HG02642 (cell line): Measurements from ENCODE around the gene RFX2.
A peak's percentile ranks its signal among the peaks of the same experiment; 100 is the strongest.
"Not testable (repeated sequence)": the region's sequence is repeated elsewhere in the genome, so short reads cannot be mapped to it uniquely, and the experiment has no call there.

Experiments used
- ATAC-seq: cut with Tn5 transposase; IDR thresholded peaks from one replicate; pipeline ENCODE4 v1.9.1; 2021; ENCODE audit warnings: mild to moderate bottlenecking; ENCODE audit not compliant: unreplicated experiment, poor library complexity

The RFX2 gene

DNA sequence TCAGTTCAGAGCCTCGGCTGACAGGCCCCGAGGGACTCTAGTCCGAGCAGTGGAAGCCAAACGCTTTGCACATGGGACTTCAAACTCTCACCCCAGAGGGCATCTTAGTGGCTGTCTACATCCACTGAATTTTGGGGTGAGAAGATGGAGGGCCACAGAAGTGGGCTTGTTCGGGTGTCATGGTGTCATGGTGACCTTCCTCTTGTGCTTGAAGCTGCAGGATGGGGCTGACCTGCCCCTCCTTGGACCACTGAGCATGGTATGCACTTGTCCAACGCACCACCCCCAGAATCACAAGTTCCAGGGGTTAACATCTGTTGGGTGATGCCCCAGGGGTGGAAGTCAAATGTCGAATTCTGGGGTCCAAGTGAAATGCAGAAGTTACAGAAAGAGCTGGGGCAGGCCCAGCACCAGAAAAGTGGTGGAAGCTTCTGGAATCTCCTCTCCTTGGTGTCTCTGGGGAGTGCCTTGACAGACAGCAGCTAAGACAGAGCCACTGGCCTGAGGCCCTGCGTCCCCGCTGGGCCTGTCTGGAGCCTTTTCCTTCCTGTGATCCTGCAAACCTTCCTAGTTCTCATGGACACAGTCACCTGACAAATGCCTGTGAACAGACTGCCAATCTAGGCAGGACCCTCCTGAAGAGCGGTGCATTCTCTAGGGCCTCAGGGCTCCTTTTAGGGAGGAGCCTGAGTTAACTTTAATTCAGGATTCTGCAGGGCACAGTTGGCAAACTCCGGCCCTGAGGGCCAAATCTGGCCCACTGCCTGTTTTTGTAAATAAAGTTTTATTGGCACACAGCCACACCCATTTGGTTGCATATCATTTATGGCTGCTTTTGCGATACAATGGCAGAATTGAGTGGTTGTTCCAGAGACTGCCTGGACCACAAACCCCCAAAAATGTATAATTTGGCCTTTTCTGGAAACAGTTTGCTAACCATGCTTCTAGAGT is 67.2 kb downstream of the RFX2 start:
- ATAC-seq = no peak

DNA sequence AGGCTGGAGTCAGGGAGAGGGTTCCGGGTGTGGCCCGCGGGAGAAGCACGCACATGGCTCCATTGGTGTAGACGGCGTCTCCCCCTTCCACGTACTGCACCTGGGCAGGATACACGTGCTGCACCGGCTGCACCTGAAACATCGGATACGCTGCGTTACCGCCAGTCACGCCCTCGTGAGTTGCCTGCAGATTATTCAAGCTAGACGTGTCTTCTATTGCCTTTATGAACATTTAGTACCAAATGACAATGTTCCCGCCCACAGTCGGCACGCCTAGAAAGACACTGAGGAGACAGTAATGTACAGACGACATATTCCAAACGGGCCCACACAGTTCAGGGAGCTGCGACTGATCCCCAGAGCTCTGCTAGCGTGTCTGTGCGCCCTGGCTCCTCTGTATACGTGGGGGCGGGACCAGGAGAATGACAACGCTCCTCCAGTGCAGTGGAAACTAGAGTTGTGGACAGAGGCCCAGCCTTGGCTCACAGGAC is 68.3 kb downstream of the RFX2 start:
- no peak for ATAC-seq

DNA sequence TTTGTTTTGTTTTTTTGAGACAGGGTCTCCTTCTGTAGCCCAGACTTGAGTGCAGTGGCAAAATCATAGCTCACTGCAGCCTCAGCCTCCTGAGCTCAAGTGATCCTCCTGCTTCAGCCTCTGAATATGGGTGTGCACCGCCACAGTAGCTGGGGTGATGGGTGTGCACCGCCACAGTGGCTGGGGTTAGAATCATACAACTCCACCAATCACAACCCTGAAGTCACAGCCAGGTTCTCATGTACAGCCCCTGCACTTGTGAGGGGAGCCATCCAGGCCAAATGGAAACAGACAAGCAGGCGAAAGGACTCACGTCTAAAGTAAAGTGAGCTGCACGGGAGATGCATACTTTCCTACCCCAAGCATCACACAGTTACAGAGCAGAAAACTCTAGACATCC is 69.2 kb downstream of the RFX2 start:
- no peak for ATAC-seq

DNA sequence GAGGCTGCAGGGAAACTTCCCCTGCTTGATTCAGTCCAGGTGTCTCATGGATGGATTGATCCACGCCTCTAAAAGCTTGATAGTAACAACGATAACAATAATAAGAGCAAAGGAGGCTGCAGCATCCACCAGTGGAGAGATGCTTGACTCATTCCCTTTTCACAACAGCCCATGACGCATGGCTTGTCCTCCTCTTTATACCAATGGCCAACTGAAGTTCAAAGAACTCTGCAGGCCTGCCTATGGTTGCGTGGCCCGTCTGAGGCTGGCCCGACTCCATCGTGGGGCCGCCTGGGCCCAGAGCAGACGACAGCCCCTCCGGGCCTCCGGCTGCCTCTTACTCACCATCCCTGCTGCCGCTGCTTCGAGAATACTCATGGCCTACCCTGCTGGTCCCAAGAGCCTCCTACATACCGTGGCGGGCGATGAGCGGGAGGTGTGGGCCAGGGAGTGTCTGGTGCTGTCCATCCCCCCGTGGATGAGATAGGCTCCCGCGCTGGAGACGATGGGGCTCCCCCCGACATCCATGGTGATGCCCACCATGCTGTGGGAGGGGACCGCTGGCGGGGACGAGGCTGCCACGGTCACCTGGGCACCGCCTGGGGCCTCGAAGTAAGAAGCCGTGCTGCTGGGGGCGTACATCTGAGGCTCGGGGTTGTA is 70.6 kb downstream of the RFX2 start:
- peak; percentile 16 for ATAC-seq

DNA sequence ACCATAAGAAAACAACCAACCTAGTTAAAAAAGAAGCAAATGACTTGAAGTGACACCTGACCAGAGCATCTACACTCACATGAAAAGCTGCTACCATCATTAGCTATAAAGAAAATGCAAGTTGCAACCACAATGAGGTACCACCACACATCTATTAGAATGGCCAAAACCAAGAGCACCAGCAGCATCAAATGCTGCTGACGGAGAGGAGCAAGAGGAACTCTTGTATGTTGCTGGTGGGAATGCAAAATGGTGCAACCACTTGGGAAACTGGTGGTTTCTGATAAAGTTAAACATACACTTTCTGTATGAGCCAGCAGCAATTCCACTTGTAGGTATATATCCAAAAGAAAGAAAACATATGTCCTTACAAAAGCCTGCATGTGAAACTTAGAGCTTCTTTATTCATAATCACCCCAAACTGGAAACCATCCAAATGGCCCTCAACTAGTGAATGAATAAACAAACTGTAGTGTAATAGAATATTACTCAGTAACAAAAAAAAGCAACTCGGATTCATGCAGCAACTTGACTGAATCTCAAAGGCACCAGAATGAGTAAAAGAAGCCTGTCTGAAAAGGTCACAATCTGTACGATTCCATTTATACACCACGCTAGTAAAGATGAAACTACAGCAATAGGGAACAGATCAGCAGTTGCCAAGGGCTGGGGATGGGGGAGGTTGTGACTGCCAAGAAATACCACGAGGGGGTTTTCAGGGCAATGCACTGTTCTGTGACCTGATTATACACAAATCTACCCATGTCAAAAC is 71.5 kb downstream of the RFX2 start:
- ATAC-seq = peak; percentile 62

DNA sequence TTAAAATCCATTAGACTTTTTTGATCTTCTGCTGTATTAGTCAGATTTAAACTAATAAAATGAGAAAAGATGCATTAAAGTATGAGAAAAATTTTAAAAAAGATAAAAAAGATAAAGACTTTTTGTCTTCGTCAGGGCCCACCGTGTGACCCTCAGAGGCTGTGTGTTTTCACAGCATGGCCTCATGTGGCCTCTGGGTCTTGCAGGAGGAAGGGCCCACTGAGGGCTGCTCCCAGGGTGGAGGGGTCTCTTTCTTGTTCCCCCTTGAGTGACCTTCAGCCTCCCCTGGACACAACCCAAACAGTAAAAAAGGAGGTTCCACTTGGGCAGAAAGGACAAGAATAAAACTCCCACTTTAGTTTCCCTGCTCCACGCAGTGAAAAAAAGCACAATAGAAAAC is 75.3 kb downstream of the RFX2 start:
- ATAC-seq = no peak

DNA sequence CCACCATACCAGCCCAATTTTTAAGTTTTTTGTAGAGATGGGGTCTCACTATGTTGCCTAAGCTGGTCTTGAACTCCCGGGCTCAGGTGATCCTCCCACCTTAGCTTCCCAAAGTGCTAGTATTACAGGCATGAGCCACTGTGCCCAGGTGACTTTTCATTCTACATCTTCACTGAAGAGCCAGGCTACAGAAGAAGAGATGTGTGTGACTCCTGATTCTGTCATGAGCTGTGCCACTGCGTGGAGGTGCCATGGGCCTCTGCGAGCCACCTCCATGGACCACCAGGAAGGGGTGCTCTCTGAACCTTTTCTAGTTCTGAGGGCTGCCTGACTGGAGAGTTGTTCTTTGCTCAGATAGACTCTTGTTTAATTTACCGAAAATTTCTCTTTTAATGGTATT is 75.8 kb downstream of the RFX2 start:
- no peak for ATAC-seq

DNA sequence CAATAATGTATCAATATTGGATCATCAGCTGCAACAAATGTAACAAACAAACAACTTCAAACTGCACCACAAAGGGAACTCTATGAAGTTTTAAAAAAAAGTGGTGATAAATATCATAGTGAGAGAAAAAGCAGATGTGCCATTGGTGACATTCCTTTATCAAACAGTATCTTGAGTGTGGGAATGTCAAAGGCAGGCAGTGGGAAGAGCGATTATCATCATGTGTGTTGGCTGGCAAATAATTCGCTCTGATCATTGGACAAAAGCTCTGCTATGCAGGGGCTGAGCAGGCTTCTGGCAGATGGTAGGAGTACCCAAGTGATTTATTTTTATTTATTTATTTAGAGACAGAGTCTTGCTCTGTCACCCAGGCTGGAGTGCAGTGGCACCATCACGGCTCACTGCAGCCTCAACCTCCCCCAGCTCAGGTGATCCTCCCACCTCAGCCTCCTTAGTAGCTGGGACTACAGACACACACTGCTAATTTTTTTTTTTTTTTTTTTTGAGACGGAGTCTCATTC is 76.5 kb downstream of the RFX2 start:
- no peak for ATAC-seq

DNA sequence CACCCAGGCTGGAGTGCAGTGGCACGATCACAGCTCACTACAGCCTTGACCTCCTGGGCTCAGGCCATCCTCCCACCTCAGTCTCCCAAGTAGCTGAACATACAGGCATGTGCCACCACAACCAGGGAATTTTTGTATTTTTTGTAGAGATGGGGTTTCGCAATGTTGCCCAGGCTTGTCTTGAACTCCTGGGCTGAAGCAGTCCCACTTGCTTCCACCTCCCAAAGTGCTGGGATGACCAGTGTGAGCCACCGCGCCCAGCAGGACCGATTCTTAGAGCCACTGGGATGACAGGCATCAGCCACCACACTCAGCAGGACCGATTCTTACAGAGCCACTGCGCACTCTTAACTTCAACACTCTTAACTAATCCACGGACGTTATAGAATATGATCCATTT is 77.5 kb downstream of the RFX2 start:
- ATAC-seq = no peak

DNA sequence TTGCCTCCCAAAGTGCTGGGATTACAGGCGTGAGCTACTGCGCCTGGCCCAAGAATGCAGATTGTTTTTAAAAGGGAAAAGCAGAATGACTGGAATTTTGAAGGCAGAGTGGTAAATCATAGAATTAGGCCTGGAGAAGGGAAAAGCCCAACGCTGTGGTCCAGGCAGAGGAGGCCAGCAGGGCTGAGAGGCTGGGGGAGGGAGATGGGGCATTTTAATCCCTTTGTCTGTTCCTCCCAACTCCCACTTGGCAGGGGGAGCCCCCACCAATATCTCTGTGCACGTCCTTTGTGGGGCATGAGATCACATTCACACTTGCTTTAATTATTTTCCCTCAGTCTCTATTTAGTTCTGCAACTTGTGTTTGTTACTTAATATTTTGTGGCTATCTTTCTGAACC is 77.9 kb downstream of the RFX2 start:
- ATAC-seq = no peak

DNA sequence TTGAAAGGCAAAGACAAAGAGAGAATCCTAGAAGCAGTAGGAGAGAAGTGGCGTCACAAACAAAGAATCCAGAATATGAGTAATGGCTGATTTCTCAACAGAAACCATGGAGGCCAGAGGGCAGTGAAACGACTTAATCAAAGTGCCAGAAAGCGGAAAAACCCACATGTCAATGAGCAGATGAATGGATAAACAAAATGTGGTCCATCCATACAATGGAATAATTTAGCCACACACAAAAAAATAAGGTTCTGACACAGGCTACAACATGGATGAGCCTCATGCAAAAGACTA is 80.1 kb downstream of the RFX2 start:
- ATAC-seq = no peak

DNA sequence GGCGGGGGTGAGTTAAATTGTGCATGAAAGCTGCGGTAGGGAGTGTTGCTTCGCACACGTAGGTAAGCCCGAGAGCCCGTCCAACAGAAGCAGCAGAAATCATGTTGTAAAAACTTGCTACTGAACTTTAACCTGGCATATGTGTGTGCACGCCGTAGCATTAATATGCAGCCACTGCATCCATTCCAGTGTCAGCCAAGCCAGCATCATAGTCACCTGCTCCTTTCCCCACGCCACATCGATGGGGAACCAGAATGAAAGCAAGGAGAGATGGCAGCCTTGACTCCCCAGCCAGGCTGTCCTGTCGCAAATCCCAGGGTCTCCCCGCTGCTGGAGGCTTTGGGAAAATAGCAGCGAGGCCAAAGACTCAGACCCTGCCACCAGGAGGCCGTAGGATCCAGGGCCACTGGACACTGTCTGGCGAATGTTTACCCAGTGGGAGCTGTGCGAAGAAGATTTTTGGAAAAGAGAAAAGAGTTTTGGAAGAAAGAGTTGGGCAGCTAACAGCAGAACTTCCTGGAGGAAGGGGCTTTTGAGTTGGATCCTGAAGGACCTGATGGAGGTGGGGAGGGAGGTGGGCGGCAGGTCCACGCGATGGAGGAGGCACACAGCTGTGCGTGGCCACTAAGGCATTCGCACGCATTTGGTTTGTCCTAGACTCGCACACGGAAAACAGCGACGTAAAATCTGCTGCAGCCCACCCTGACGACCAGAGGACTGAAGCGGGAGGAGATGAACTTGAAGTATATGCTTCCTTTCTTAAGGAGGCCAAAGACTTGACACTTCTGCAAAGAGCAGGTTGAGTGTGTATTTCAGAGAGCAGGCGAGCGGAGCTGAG is 83.7 kb downstream of the RFX2 start:
- ATAC-seq = no peak

DNA sequence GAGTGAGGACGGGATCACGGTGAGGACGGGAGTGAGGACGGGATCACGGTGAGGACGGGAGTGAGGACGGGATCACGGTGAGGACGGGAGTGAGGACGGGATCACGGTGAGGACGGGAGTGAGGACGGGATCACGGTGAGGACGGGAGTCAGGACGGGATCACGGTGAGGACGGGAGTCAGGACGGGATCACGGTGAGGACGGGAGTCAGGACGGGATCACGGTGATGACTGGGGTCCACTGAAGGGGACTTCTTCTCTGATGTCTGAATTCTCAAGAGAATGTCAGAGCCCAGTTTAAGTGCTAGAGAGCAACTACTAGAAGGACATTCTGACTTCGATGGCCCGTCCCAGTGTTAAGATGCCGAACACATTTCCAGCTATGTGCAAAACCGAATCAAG is 85.5 kb downstream of the RFX2 start:
- not testable (repeated sequence) for ATAC-seq

DNA sequence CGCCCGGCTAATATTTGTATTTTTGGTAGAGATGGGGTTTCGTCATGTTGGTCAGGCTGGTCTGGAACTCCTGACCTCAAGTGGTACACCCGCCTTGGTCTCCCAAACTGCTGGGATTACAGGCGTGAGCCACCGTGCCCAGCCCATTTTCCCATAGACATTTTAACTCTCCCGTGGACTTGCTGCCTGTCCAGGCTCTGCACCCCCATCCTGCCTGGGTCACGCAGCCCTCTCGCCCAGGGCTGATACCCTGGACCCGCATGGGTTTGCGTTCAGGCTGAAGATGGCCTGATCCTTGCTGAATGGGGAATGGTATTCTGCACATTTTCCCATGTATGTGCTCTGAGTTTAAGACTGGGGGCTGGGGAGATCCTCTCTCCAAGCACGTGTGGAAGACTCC is 86.4 kb downstream of the RFX2 start:
- no peak for ATAC-seq

DNA sequence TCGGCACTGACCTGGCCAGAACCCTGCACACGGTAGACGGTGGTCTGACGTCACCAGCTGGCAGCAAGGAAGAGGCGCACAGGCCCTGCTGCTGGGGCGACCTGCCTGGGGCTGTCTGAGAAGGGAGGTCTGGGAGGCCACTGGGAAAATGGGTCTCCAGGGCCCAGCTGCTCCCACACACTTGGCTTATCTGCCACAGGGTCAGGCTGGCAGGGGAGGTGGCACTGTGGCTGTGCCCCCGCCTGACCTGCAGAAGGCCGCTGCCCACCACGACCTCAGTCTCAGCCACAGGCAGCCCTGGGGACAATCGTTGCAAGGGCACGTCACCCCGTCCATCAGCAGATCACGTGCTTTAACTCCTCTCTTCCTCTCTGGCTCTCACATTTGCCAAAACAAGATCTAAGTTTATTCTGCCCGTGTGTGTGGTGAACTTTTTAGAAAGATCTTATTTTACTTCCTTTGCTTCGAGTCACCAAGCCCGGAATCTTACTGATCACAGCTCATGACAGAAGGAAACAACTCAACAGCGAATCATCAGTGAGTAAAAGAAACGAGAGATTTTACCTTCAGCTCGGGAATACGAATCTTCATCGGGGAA is 87.1 kb downstream of the RFX2 start:
- ATAC-seq = no peak

DNA sequence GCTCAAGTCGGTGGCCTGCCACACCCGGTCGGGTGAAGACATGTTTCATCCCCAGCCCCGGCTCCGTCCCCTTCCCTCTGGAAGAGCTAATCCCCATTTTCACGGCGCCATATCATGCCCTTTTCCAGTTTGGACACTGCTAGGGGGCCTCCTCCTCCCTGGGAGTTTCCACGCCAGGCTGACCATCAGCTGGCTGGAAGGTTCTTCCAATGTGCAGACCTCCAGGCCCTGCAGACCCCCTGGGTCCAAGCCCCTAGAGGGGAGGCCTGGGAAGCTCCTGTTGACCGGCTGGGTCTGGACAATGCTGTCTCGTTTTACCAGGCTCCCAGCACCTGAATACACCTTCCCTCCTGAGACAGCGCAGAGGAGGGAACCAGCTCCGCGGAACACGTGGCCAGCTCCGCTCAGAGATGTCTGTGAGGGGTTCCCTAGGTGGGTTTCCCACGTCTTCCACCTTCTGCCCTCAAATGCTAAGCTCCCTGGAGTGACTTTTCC is 87.7 kb downstream of the RFX2 start:
- ATAC-seq = no peak

DNA sequence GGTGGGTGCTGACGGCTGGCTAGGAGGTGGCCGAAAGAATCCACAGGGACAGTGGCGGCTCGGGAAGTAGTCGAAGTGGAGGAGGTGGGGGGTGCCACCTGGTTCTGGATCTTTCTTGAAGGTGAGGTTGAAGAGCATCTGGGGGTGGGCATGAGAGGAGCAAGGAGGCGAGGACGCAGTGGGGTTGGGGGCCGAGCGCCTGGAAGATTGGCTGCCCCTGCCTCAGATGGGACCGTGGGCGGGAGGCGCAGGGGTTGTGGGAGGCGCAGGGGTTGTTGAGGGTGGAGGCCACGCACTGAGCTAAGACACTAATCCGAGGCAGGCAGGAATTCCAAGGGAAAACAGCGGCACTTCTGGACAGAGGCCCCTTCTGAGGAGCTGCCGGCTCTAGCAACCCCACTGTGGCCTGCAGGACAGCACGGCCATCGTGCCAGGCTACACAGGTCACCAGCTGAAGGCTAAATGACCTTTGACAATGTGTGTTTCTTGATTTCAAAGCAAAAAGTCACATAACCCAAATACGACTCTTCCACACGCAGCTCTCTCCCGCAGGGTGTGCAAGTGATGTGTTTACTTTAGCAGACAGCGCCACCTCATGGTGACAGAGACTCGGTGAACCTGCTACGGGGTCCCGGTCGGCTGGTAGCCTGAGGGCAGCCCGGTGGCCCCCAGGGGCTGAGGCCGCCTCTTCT is 88.3 kb downstream of the RFX2 start:
- ATAC-seq = no peak

DNA sequence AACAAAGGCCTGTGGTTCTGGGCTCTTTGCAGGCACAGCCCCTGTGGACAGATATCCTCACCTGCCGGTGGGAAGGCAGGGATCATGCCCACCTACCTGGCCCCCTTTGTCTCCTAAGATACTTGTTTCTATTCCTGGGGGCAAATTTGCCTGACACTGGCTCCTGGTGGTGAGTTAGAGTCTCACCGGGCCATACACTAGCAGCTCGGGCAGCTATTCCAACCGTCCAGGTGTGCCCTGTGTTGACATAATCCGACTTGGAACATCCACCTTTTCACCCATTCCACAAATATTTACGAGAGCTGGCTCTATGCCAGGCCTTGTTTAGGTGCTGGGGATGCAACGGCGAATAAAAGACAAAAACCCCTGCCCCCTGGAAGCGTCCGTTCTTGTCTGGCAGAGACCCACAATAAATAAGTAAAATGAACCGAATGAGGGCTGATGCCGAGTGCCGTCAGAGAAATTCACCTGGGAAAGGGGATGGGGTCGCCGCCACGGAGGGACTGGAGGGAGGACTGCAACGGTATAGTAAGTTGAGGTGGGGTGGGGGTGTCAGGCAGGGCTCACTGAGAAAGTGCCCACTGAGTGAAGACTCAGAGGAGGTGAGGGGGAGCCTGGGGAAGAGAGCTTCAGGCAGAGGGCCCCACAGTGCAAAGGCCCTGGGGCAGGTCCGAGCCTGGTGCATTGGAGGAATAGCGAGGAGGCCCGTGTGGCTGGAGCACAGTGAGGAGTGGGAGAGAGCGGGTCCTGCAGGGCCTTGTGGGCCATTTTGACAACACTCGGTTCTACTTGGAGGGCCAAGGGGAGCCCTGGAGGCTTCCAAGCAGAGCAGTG is 89.1 kb downstream of the RFX2 start:
- no peak for ATAC-seq
